DND-41 (cell line): Measurements from ENCODE around the gene SIGLEC7.

Experiments
- ATAC-seq: fragments of 200-7000 bp; cut with Tn5 transposase; 3 replicates; pipeline ENCODE4 v1.9.1; 2021; ENCODE audit warnings: low read depth; ENCODE audit not compliant: insufficient read depth
- DNase-seq: peaks from one replicate; pipeline ENCODE4 v3.0.0-alpha.2; 2020
- H2AFZ ChIP-seq: 2 replicates; pipeline ENCODE4 v1.6.0; 2012; ENCODE audit warnings: low read depth, low read length
- H3K27ac ChIP-seq: 2 replicates; pipeline ENCODE4 v1.5.1; 2012; ENCODE audit warnings: low read length, inconsistent platforms
- H3K27me3 ChIP-seq: fragments of 200-600 bp; sonication (generic); 2 replicates; pipeline ENCODE4 v1.6.0; 2012; ENCODE audit warnings: low read length, mild to moderate bottlenecking, inconsistent platforms; ENCODE audit not compliant: insufficient read depth, poor library complexity
- H3K36me3 ChIP-seq: 2 replicates; pipeline ENCODE4 v1.5.1; 2012; ENCODE audit warnings: low read length, inconsistent platforms; ENCODE audit not compliant: insufficient read depth
- H3K4me1 ChIP-seq: 2 replicates; pipeline ENCODE4 v1.5.1; 2012; ENCODE audit warnings: mild to moderate bottlenecking, low read length; ENCODE audit not compliant: insufficient read depth
- H3K4me2 ChIP-seq: 2 replicates; pipeline ENCODE4 v1.6.0; 2012; ENCODE audit warnings: mild to moderate bottlenecking, moderate library complexity, low read length, inconsistent platforms; ENCODE audit not compliant: insufficient read depth
- H3K4me3 ChIP-seq, 2 experiments: fragments of 200-600 bp in 1 of 2; shearing (Covaris generic) in 1 of 2; 2 replicates each; pipeline ENCODE4 v1.5.1; 2012 to 2016; ENCODE audit warnings: inconsistent platforms in 2 of 2, low read length in 2 of 2, mild to moderate bottlenecking in 2 of 2, low read depth in 1 of 2, moderate library complexity in 1 of 2
- H3K79me2 ChIP-seq: 2 replicates; pipeline ENCODE4 v1.6.0; 2012; ENCODE audit warnings: low read length, inconsistent platforms; ENCODE audit not compliant: insufficient read depth
- H3K9ac ChIP-seq: 2 replicates; pipeline ENCODE4 v1.6.0; 2012; ENCODE audit warnings: low read depth, mild to moderate bottlenecking, inconsistent platforms, low read length, moderate library complexity
- H3K9me3 ChIP-seq: 2 replicates; pipeline ENCODE4 v1.5.1; 2012; ENCODE audit warnings: low read length, moderate library complexity, mild to moderate bottlenecking, inconsistent platforms; ENCODE audit not compliant: insufficient read depth, severe bottlenecking
- H4K20me1 ChIP-seq: 2 replicates; pipeline ENCODE4 v1.6.0; 2012; ENCODE audit warnings: low read length; ENCODE audit not compliant: insufficient read depth
- CTCF ChIP-seq: IDR thresholded peaks from 2 replicates; pipeline ENCODE4 v1.5.1; 2012; ENCODE audit warnings: borderline replicate concordance, low read length, moderate library complexity, mild to moderate bottlenecking; ENCODE audit not compliant: poor library complexity, severe bottlenecking; ENCODE audit errors: extremely low read depth
- EZH2 ChIP-seq: IDR thresholded peaks from 3 replicates; pipeline ENCODE4 v1.6.1; 2012; ENCODE audit warnings: borderline replicate concordance, low read depth, mild to moderate bottlenecking, moderate library complexity, low read length, inconsistent platforms; ENCODE audit not compliant: severe bottlenecking

SIGLEC7 gene

GRCh38 chr19:51121257-51121656 lies 20.8 kb upstream of the SIGLEC7 start:
- H3K27me3 ChIP-seq, result peaks cover 3% of the 10 kb centered on the region
- no peaks in the 10 kb centered on the region for H3K4me1 ChIP-seq
- H3K79me2 ChIP-seq, result no peaks in the 10 kb centered on the region
- H2AFZ ChIP-seq, result no peak overlapping the region
- no peak for TF ChIP-seq CTCF
- no peak for TF ChIP-seq EZH2
- H3K4me3 ChIP-seq, result no peak overlapping the region
- H3K9ac ChIP-seq, result no peak overlapping the region
- H3K27ac ChIP-seq, result no peak overlapping the region
- H3K9me3 ChIP-seq, result no peaks in the 10 kb centered on the region
- ATAC-seq (no peak), DNase-seq (no peak)
- H3K4me2 ChIP-seq, result no peak overlapping the region
- no peaks in the 10 kb centered on the region for H4K20me1 ChIP-seq
- no peaks in the 10 kb centered on the region for H3K36me3 ChIP-seq

GRCh38 chr19:51122112-51122981 lies 19.8 kb upstream of the SIGLEC7 start:
- TF ChIP-seq CTCF (no peak), EZH2 (no peak)
- H3K27me3 ChIP-seq, result peaks cover 1% of the 10 kb centered on the region
- H2AFZ ChIP-seq, result no peak overlapping the region
- H3K9ac ChIP-seq, result no peak overlapping the region
- H3K79me2 ChIP-seq, result no peaks in the 10 kb centered on the region
- DNase-seq, result no peak
- no peak overlapping the region for H3K27ac ChIP-seq
- no peak overlapping the region for H3K4me2 ChIP-seq
- H3K9me3 ChIP-seq, result no peaks in the 10 kb centered on the region
- ATAC-seq, result no peak
- H3K36me3 ChIP-seq, result no peaks in the 10 kb centered on the region
- H4K20me1 ChIP-seq, result no peaks in the 10 kb centered on the region
- no peaks in the 10 kb centered on the region for H3K4me1 ChIP-seq
- no peak overlapping the region for H3K4me3 ChIP-seq

- Histone ChIP-seq H3K9ac (no peak overlapping the region), H3K4me2 (no peak overlapping the region), H3K36me3 (no peaks in the 10 kb centered on the region), H4K20me1 (no peaks in the 10 kb centered on the region), H3K27me3 (no peaks in the 10 kb centered on the region), H3K27ac (no peak overlapping the region), H3K4me1 (no peaks in the 10 kb centered on the region), H3K9me3 (no peaks in the 10 kb centered on the region), H3K4me3 (no peak overlapping the region), H3K79me2 (no peaks in the 10 kb centered on the region), H2AFZ (no peak overlapping the region)
- DNase-seq (peak; percentile 26), ATAC-seq (no peak)
- TF ChIP-seq EZH2, result no peak
- TF ChIP-seq CTCF, result no peak
Measured at GRCh38 chr19:51123381-51123800, 18.7 kb upstream of the SIGLEC7 start.
